HG02588 (cell line): ENCODE measurements around the gene SPSB2.

Experiments
- ATAC-seq: cut with Tn5 transposase; IDR thresholded peaks from one replicate; pipeline ENCODE4 v1.9.1; 2021; ENCODE audit warnings: mild to moderate bottlenecking, moderate library complexity; ENCODE audit not compliant: unreplicated experiment

SPSB2 gene

GRCh38 chr12:6822426-6823135 is 50.5 kb downstream of the SPSB2 start:
- ATAC-seq, result no peak

GRCh38 chr12:6821591-6822425 is 51.3 kb downstream of the SPSB2 start, which contains the start of gene GPR162:
TSS of gene GPR162 (plus strand) at chr12:6821821. CDS start at chr12:6823899, 2,078 bp downstream.
- ATAC-seq, result no peak
